NCI-H1694 treated with DMSO at 0.1 percent for 48 hours (cell line): ENCODE measurements around the gene MDGA2.

ENCODE experiments used
- DNase-seq: peaks from one replicate; lab custom pipeline; 2025; lab: John Stamatoyannopoulos, UW

The MDGA2 gene

DNA sequence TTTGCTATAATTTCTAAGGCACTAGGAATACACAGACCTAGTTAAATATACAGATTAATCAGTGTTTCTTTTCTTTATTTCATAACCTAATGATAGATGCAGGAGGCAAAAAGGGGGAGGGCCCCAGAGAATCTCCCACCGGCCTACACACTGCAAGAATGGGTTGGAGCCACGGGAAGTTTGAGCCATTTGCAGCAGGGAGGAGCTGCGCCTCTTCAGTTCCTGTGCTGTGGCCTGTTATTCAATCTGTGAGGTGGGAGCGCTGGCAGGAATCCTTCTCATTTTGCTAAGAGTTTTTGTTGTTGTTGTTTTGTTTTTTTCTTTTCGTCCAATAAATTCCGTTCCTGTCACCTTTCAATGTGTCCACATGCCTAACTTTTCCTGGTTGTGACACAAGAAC is 772.6 kb downstream of the MDGA2 start:
- DNase-seq: no peak

DNA sequence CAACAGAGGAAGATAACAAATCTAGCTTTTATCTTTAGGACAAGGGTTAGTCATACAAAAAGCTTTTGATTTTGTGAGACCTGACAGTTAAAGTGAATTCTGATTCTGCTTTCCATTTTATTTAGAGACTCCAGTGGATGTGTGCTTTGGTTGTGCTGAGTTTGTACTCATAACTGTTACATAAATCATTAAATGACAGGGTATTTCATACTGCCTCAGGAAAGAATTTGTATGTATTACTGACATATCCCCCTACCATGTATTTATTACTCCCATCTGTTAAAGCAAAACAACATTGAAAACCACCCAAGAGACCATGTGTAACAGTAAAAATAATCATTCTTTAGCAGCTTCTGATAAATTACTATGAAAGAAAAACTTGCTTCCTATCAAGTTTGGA is 780.9 kb downstream of the MDGA2 start:
- no peak for DNase-seq

DNA sequence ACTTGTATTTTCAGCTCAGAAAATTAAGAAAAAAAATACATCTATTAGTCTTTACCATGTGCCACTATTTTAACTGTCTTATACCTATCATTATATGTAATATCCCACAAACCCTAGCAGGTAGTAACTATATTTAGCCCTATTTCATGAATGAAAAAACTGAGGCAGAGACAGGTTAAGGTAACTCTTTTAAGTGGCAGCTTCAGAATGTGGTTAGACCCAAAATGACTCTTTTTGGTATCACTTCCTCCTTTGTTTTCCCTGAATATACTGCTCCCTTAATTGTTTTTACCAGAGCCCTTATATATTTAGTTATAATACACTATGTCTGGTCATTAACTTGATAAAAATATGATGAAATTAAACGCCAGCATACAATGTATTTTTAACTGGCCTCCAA is 788.3 kb downstream of the MDGA2 start:
- no peak for DNase-seq

DNA sequence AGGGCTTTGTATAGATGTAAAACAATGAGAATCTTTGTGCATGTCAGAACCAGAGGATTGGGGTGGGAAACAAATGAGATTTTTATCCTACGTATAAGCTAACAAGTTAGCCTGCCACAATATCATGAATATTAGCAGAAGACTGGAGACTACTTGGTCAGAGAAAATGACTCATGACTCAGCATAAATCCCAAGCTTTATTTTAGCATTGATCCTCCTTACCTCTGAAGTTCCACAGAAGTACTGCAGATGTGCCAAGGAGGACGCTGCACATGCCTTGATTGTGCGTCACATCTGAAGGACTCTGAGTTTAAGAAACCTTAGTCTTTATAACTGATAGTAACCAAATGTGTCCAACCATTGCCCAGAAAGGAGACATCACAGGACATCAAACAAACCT is 789.8 kb downstream of the MDGA2 start:
- no peak for DNase-seq

DNA sequence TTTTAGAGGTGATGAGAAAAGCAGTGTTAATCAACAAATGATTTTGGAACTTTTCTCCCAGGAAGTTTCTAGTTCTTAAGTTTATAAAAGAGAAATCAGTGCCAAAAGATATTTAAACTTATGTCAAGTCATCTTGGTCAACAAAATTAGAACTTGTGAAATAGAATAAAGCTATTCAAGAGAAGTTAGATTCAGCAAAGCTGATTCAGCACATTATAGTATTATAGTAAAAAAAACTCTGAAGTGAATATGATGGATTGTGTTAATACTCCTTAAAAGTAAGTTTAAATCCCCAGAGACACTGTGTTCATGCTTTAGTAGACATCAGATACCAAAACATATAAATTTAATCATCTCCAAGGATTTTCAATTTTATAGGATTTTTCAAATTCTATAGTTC is 813.7 kb downstream of the MDGA2 start:
- no peak for DNase-seq

DNA sequence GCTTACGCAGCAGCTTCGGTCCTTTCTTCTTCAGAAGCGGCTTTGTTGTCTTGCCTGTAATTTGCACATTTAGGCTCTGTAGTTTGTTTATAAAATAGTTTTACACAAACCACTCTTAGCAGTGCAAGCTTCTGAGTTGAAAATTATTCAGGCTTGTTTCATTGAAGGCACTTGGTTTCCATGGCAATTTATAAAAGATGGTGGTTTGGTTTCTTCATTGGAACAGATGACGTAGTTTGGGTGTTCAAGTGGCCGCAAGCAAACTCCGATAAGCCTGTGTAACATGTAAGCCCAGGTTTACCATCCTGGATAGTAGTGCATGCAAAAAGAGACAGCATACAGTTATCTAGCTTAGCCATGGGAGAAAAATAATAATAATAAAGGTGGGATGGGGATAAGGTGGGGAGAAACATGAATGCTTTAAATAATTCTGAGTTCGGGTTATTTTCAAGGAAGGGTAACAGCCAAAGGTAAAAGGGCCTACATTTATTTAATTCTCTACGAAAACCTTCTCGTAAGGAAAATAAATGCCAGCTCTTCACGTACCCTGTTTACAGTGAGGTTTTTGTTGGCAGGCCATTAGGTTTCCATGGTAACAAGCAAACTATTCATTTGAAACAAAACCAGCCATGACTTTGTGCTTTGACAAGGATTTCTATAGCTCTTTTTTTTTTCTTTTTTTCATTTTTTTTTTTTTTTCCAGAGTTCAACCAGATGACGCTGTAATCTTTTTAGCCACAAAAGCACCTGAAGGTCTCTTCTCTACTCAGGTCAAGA is 834.3 kb downstream of the MDGA2 start:
- no peak for DNase-seq

DNA sequence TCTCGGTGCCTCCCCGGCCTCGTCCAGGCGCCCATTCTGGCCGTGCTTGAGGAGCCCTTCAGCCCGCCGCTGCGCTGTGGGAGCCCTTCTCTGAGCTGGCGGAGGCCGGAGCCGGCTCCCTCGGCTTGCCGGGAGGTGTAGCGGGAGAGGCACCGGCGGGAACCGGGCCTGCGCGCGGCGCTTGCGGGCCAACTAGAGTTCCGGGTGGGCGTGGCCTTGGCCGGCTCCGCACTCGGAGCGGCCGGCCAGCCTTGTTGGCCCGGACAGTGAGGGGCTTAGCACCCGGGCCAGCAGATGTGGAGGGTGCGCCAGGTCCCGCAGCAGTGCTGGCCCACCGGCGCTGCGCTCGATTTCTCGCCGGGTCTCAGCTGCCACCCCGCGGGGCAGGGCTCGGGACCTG is 855.1 kb downstream of the MDGA2 start:
- no peak for DNase-seq

DNA sequence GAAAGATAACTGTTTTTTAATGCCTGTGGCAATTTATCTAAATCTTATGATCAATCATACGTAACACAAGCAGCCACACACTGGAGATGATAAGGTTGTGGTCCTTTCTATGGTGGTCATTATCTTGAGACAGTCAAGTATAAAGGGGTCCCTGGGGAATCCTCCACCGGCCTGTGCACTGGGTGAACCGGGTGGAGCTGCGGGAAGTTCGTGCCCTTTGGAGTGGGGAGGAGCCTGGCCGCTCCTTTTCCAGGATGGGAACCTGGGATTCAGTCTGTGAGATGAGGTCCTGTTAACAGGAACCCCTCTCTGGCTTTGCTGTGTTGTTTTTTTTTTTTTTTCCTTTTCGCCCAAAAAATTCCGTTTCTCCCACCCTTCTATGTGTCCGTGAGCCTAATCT is 856.3 kb downstream of the MDGA2 start:
- DNase-seq: no peak

DNA sequence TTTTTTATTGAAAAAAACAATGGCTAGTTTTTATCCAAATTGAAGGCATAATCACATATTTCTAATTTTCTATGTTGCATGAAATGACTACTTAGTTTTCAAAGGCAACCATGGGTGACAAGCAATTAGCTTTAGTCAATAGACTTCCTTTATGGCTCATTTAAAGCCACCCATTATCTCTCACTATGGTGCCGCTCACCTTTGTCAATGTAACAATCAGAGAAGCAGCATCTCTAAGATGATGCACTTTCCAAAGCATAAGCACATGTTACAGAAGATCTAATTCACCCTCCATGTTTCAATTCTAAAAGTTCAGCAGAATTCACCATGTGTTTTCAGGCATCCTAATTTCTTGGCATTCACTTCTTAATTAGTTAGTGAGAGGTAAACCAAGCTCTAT is 857.3 kb downstream of the MDGA2 start:
- no peak for DNase-seq

DNA sequence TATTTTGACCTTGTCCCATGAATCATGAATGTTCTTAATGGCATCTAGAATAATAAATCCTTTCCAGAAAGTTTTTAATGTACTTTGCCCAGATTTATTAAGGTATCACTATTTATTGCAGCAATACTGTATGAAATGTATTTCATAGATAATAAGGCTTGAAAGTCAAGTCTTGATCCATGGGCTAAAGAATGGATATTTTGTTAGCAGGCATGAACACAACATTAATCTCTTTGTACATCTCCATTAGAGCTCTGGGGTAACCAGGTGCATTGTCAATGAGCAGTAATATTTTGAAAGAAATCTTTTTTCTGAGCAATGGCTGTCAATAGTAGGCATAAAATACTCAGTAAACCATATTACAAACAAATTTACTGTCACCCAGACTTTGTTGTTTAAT is 882.3 kb downstream of the MDGA2 start:
- no peak for DNase-seq
